ENCODE results near the gene HPCA. TPM values are rescaled to one million over a fixed set of nuclear protein-coding genes. Genes with fewer than 3 reads are reported as not detected.

The HPCA gene
- total RNA-seq, 1 experiment from 2014 or later: 1.2 TPM

- intact Hi-C loops (cut with micrococcal nuclease; ENCODE audit: unreplicated experiment) (no loop called here), in situ Hi-C loops (cut with HindIII; ENCODE audit: low pct_unique_long_range_greater_than_20kb, low sequenced_read_pairs) (no loop called here)
- Histone ChIP-seq H3K36me3 (ENCODE audit: control insufficient read depth, insufficient read depth, low read length) (no peaks in the 10 kb centered on the region; the same call in 1 of the 2 replicates), H3K27ac (ENCODE audit: low read length) (no peak overlapping the region), H3K9me3 (ENCODE audit: control insufficient read depth, insufficient read depth, low read depth, low read length) (no peaks in the 10 kb centered on the region), H3K27me3 (ENCODE audit: control insufficient read depth, insufficient read depth, low read length) (no peaks in the 10 kb centered on the region), H3K4me3 (ENCODE audit: low read depth in 2 of 2, low read length in 2 of 2) (no peak overlapping the region), H3K4me1 (ENCODE audit: control insufficient read depth, insufficient read depth, low read length) (peaks cover 9% of the 10 kb centered on the region; the same call in 1 of the 2 replicates)
- ChIA-PET CTCF (no interaction called here), POLR2A (no interaction called here)
- DNase-seq (ENCODE audit: low read depth, low spot score) (no peak), ATAC-seq (no peak)
- BruUV-seq (replicated peaks): no TSS peak
- no peak for TF ChIP-seq SIN3A (IDR thresholded peaks at IDR 0.05; ENCODE audit: borderline replicate concordance, insufficient read depth, low read depth, low read length)
- TF ChIP-seq CTCF (IDR thresholded peaks at IDR 0.05): no peak
- TF ChIP-seq REST (IDR thresholded peaks at IDR 0.05; ENCODE audit: insufficient read depth in 1 of 2, low read depth in 2 of 2, low read length in 1 of 2): no peak
- no peak for TF ChIP-seq POLR2AphosphoS5 (IDR thresholded peaks at IDR 0.05; ENCODE audit: low read depth, low read length)
- TF ChIP-seq TCF7L2 (IDR thresholded peaks at IDR 0.05; ENCODE audit: low read depth, low read length): no peak
Observed at GRCh38 chr1:32897082-32898049, 11.1 kb downstream of the HPCA start.

GRCh38 chr1:32898056-32898455 is 11.8 kb downstream of the HPCA start:
- Histone ChIP-seq H3K27me3 (ENCODE audit: control insufficient read depth, insufficient read depth, low read length) (no peaks in the 10 kb centered on the region), H3K36me3 (ENCODE audit: control insufficient read depth, insufficient read depth, low read length) (no peaks in the 10 kb centered on the region; the same call in 1 of the 2 replicates), H3K9me3 (ENCODE audit: control insufficient read depth, insufficient read depth, low read depth, low read length) (no peaks in the 10 kb centered on the region), H3K4me1 (ENCODE audit: control insufficient read depth, insufficient read depth, low read length) (peaks cover 9% of the 10 kb centered on the region; the same call in 1 of the 2 replicates), H3K4me3 (ENCODE audit: low read depth in 2 of 2, low read length in 2 of 2) (no peak overlapping the region), H3K27ac (ENCODE audit: low read length) (no peak overlapping the region)
- intact Hi-C loops (cut with micrococcal nuclease; ENCODE audit: unreplicated experiment) (no loop called here), in situ Hi-C loops (cut with HindIII; ENCODE audit: low pct_unique_long_range_greater_than_20kb, low sequenced_read_pairs) (no loop called here)
- POLR2A ChIA-PET: no interaction called here
- DNase-seq (ENCODE audit: low read depth, low spot score) (no peak), ATAC-seq (no peak)
- CTCF ChIA-PET: no interaction called here
- BruUV-seq (replicated peaks): no TSS peak
- no peak for TF ChIP-seq CTCF (IDR thresholded peaks at IDR 0.05)
- TF ChIP-seq REST (IDR thresholded peaks at IDR 0.05; ENCODE audit: insufficient read depth in 1 of 2, low read depth in 2 of 2, low read length in 1 of 2): no peak
- no peak for TF ChIP-seq POLR2AphosphoS5 (IDR thresholded peaks at IDR 0.05; ENCODE audit: low read depth, low read length)
- TF ChIP-seq TCF7L2 (IDR thresholded peaks at IDR 0.05; ENCODE audit: low read depth, low read length): no peak
- no peak for TF ChIP-seq SIN3A (IDR thresholded peaks at IDR 0.05; ENCODE audit: borderline replicate concordance, insufficient read depth, low read depth, low read length)
